Activated CD8-positive, alpha-beta memory T cell treated with anti-CD3 and anti-CD28 coated beads, Interleukin-2, amount 50 U/mL, for 4 hours (primary cell): ENCODE data around the gene MLXIPL.
"Not testable (repeated sequence)": the region's sequence is repeated elsewhere in the genome, so short reads cannot be mapped to it uniquely, and the experiment has no call there.

Source experiments
- DNase-seq: peaks from one replicate; pipeline ENCODE4 v3.0.0-alpha.2; 2020

Gene MLXIPL

DNA sequence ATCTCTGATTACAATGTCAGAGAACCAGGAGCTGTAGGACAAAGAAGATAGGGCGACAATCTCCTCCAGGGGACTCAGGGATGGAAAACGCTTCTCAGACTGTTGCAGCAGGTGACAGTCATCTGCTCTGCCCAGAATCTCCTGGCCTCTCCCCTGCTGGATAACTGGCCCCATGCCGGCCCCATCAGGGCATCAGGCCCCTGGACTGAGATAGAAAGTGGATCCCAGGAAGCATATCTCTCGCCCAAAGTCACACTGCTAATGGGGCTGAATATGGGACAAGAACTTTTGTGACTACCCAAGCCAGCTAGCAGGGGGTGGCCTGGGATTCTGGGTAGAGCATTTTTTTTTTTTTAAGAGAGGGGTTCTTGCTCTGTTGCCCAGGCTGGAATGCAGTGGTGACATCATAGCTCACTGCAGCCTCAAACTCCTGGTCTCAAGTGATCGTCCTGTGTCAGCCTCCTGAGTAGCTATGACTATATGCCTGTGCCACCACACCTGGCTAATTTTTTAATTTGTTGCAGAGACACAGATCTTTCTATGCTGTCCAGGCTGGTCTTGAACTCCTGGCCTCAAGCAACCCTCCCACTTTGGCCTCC, 20.5 kb upstream of the MLXIPL start:
- no peak for DNase-seq

DNA sequence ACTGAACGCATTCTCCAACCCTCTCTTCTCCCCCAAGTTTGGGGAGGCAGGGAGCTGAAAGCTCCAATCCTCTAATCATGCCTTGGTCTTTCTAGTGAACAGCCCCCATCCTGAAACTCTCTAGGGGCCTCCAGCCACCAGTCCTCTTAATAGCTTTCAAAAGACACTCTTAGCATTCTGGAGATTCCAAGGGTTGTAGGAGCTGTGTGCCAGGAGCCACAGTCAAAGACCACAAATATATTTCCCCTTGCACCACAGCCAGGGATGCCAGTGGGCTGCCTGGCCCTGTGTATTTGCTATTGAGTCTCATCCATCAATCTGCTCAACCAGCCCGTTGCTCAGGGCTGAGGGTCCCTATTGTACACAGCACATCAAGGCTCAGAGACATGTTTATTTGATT, 18.5 kb upstream of the MLXIPL start:
- DNase-seq, result no peak

DNA sequence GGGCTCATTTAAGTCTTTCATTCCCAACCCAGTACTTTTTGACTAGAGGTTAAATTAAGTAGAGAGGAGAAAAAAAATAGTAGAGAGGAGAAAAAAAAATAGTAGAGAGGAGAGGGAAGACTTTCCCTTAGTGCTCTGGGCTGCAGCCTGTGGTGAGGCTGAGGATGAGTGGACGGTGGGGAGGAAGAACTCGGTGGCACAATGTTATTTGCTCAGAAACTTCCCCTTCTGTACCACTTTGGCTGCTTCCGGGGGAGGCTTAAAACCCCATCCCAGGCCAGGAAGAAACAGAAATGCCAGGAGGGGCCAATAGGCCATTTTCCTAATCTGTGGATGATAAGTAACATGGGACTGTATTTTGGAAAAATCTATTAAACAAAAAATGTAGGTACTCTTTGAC, 14.6 kb upstream of the MLXIPL start:
- DNase-seq, result no peak

DNA sequence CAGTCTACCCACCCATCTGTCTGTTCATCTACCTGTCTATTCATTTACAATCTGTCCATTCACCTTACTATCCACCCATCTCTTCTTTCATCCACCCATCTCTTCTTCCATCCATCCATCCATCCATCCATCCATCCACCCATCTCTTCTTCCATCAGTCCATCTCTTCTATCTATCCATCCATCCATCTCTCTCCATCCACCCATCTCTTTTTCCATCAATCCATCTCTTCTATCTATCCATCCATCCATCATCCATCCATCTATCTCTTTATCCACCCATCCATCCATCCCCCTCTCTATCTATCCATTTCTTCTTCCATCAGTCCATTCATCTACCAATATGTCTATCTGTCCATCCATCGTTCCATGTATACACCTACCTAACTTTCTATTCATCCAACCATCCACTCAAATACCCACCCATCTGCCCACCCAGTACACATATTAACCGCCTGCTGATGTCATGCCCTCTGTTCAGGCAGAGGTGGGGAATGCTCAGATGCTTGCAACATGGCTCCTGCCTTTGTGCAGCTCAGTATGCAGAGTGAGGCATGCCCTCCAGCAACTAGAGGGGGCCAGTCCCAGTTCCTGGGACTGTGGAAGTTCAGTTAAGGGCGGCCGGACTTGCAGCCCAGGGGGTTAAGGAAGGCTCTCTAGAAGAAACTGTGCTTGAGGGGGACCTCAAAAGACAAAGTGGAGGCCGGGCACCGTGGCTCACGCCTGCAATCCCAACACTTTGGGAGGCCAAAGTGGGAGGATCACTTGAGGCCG, 11.3 kb upstream of the MLXIPL start:
- no peak for DNase-seq

DNA sequence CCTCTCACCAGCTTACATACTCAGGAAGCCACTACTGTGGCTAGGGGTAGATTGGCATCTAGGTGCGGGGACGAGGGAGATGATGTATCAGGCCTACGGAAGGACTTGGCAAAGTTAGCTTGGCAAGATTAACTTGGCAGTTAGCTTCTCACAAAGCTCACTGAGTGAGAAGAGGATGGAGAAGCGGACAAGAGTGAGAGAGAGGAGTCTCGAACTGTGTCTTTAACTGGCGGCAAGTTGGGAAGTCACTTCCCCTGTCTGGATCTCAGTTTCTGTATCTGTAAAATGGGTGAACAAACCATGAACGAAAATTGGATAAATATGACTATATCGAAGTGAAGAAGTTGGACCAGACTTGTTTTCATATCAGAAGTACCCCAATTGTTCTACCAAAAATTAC, 9.5 kb upstream of the MLXIPL start:
- no peak for DNase-seq

DNA sequence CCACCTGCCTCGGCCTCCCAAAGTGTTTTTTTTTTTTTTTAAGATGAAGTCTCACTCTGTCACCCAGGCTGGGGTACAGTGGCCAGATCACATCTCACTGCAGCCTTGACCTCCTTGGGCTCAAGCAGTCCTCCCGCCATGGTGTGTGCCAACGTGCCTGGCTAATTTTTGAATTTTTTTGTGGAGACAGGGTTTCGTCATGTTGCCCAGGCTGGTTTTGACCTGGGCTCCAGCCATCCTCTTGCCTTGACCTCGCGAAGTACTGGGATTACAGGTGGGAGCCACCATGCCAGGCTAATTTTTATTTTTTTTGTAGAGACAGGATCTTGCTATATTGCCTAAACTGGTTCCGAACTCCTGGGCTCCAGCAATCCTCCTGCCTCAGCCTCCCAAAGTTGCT, 9.0 kb upstream of the MLXIPL start:
- DNase-seq, result no peak

DNA sequence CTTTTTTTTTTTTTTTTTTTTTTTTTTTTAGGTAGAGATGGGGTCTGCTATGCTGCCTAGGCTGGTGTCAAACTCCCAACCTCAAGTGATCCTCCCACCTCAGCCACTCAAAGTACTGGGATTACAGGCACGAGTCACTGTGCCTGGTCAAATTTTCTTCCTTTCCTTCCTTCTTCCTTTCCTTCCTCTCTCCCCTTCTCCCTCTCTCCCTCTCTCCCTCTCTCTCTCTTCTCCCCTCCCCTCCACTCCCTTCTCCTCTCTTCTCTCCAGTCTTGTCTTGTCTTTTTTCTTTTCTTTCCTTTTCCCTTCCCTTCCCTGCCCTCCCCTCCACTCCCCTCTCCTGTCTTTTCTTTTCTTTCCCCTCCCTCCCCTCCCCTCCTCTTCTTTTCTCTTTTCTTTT, 7.2 kb upstream of the MLXIPL start:
- no peak for DNase-seq

DNA sequence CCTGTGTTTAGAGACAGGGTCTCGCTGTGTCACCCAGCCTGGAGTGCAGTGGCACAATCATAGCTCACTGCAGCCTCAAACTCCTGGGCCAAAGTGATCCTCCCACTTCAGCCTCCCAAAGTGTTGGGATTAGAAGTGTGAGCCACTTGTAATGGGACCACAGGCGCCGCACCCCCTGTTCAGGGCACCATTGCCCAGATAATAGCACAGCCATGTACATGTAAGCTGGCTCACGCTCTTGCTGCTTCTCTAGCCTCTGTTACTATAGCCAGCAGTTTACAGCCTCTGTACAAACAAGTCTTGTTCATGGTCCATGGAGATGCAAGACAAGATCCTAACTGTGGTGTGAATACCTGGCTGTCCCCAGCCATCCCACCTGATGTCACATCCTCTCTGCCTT, 4.2 kb upstream of the MLXIPL start:
- DNase-seq, result no peak

DNA sequence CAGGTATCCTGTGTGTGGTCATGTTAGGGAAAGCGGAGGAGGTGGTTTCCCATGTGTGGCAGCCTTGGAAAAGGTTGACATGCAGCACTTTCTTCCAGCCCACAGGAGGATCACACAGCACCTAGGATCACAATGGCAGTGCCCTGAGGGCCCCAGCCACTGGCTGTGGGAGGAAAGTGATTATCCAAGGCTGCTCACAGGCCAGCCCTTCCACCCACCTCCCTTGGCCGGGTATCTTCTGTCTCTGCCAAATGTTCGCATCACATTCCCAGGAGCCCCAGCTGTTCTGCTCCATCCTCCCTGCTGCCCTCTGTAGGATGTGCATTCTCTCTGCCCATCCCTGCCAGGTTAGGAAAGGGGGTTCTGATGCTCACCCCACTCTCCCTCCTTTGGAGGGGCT, 2.5 kb upstream of the MLXIPL start:
- no peak for DNase-seq

DNA sequence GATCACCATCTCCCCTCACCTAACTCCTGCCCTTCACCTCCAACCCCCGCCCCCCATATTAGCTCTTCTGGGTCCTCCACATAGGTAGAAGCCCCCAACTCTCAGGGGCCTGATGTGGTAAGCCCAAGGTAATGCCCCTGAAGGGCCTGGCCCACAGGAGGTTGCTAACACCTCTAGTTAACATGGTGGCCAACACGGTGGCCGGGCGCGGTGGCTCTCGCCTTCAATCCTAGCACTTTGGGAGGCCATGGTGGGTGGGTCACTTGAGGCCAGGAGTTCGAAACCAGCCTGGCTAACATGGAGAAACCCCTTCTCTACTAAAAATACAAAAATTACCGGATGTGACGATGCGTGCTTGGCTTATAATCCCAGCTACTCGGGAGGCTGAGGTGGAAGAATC, 954 bp upstream of the MLXIPL start:
- no peak for DNase-seq

DNA sequence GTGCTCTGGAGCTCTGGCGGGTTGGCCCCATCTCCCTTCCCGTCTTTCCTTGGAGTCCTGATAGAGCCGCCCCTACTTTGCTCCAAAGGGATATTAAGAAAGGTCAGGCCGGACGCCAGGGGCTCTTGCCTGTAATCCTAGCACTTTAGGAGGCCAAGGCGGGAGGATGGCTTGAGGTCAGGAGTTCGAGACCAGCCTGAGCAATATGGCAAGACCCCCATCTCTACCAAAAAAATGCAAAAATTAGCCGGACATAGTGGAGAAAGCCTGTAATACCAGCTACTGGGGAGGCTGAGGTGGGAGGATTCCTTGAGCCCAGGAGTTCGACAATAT, 313 bp upstream of the MLXIPL start:
- no peak for DNase-seq

DNA sequence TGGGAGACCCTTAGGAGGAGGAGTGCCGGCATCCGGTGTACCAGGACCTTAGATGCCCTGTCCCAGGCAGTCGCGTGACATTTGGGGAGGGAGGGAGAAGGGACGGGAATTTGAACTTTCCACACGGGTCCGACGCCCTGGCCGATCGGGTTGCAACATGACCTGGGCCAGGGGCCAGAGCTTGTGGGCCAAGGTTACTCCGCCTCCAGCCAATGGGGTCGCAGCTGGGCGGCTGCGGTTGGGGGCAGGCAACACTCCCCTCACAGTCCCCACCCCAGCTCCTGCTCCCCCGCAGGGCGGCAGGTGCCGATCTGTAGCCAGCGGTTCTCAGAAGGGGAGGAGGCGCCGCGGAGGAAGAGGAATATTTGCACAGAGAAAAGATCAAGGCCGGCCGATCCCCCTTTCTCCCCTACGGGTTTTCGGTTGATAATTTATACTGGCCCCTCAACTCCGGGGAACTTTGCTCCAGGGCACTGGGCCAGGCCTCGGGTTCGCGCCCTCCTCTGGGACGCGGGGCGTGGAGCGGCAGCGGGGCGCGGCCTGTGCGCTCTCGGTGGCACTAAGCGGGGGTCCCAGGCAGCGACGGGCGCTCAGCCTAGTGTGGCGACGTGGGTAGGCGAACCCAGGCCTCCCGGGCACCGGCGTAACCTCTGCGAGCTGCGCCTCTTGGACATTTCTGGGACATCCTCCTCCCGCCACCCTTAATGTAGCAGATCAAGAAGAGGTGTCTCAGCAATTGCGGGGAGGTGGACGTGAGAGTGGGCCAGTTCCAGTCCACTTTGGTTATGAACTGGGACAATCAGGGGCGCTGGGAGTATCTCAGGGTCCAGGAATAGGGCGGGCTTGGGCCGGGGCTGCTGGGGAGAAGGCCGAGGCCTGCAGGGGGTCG, 1.2 kb downstream of the MLXIPL start:
- DNase-seq, result no peak

DNA sequence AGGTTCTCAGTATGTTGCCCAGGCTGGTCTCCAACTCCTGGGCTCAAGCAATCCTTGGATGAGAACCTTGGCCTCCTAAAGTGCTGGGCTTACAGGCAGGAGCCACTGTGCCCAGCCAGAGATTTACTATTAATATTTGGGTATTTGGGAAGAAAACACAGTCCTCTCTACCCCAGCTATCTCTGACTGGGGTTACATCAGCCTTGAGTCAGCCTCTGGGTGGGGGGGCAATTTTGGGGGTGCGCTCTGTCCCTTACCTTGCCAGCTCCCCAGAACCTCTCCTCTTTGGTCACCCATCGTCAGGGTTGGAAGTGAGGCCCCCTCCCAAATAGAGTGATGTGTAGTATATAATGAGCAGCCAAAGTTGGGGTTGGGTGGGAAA, 1.8 kb downstream of the MLXIPL start:
- no peak for DNase-seq

DNA sequence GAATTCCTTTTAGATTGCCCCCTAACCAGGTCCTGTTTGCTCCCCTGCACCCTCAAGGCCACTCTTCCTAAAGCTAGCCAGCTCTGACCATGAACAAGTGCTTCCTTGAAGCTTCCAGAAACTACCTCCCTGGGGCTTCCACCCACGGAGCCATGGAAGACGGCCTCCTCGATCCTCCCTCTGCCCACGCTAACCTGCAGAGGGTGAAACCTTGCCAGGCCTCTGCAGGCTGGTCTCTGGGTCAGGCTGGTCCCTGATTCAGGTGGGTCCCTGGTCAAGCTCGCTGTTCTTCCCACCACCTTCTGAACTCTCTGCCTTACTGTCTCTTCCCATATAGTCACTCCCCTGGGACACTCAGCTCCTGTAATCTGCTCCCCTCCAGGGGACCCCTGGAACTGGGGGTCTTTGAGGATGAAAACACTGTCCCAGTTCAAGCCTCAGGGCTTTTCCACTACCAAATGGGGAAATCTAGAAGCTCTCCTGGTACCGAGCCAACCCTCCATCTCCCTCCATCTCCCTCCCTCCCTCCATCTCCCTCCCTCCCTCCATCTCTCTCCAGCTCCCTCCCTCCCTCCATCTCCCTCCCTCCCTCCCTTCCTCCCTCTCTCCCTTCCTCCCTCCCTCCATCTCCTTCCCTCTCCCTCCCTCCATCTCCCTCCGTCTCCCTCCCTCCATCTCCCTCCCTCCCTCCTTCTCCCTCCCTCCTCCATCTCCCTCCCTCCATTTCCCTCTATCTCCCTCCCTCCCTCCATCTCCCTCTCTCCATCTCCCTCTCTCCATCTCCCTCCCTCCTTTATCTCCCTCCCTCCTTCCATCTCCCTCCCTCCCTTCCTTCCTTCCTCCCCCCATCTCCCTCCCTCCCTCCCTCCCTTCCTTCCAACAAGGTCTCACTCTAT, 2.9 kb downstream of the MLXIPL start:
- no peak for DNase-seq

DNA sequence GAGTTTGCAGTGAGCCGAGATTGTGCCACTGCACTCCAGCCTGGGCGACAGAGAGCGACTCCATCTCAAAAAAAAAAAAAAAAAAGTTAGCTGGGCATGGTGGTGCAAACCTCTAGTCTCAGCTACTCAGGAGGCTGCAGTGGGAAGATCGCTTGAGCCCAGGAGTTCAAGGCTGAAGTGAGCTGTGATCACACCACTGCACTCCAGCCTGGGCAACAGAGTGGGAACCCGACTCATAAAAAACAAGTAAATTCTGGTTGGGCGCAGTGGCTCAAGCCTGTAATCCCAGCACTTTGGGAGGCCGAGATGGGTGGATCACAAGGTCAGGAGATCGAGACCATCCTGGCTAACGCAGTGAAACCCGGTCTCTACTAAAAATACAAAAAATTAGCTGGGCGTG, 4.9 kb downstream of the MLXIPL start:
- DNase-seq, result not testable (repeated sequence)

DNA sequence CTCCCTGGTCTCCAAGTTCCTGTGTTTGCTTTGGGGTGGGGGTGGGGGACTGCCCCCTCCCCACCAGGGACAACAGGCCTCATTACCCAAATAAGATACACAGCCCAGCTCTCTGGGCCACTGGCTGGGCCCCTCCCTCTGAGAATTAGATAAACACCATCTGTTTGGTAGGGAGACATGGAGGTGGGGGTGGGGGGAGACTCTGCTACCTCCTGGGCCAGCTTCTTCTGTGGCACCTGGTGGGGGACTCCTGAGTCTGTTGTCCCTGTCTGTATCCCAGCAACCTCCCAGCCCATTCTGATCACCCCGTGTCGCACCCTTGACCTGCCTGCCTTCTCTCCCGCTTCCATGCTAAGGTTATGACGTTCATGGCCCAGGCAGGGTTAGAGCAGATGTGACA, 5.8 kb downstream of the MLXIPL start:
- DNase-seq, result no peak

DNA sequence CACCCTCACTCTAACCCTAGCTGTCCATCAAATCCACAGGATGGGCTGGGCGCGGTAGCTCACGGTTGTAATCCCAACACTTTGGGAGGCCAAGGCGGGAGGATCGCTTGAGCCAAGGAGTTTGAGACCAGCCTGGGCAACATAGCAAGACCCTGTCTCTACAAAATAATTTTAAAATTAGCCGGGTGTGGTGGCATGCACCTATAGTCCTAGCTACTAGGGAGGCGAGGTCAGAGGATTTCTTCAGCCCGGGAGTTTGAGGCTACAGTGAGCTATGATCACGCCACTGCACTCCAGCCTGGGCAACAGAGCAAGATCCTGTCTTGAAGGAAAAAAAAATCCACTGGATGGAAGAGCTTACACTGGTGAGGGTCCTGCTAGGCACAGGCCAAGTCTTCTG, 6.8 kb downstream of the MLXIPL start:
- not testable (repeated sequence) for DNase-seq

DNA sequence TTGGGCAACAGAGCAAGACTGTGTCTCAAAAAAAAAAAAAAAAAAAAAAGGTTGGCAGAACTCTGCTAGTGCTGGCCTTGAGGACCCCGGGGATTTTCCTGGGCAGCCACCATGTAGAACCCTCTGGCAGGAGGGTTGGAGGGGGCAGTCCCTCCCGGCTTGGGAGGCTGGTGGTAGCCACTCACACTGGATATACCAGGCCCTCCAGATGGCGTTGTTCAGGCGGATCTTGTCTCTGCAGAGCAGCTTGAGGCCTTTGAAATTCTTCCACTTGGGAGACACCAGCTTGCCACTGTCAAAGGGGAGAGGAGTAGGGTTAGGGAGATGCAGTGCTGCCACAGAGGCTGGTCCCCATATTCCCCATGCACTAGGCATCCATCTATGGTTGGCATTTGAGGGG, 8.4 kb downstream of the MLXIPL start:
- no peak for DNase-seq

DNA sequence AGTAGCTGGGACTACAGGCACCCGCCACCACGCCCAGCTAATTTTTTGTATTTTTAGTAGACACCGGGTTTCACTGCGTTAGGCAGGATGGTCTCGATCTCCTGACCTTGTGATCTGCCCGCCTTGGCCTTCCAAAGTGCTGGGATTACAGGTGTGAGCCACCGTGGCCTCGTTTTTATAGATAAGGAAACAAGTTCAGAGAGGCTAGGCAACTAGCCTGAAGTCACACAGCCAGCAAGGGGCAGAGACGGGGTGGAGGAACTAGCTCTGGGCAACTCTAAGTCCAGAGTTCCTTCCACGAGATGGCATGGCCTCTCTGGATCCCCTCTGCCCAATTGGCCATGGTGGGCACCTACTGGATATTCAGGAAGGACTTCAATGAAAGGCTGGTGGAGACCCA, 9.4 kb downstream of the MLXIPL start:
- not testable (repeated sequence) for DNase-seq

DNA sequence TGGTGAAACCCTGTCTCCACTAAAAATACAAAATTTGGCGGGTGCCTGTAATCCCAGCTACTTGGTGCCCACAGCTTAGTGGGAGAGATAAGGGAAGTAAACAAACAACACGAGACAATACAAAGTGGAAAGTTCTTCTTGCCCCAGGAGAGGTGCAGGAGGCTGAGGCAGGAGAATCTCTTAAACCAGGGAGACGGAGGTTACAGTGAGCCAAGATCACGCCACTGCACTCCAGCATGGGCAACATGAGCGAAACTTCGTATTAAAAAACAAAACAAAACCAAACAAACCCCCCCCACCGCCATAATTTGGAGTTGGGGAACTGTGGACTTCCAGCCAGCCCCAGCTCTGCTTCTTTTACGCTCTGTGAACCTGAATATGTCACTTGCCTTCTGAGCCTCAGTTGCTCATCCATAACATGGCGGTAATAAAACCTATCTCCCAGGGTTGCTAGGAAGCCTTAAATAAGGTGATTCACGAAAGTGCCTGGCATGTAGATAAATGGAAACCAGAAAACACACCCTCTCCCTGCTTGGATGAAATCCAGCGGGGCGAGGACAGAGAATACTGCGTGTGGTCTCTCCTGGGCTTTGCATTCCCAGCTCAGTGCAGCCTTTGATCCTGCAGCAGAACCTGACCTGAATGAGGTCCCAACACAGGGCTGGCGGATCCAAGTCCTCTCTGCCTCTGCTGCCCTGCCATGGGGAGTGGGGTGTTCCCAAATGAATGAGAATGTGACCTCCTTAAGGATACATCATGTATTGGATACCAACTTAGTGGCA, 10.2 kb downstream of the MLXIPL start:
- DNase-seq, result no peak

DNA sequence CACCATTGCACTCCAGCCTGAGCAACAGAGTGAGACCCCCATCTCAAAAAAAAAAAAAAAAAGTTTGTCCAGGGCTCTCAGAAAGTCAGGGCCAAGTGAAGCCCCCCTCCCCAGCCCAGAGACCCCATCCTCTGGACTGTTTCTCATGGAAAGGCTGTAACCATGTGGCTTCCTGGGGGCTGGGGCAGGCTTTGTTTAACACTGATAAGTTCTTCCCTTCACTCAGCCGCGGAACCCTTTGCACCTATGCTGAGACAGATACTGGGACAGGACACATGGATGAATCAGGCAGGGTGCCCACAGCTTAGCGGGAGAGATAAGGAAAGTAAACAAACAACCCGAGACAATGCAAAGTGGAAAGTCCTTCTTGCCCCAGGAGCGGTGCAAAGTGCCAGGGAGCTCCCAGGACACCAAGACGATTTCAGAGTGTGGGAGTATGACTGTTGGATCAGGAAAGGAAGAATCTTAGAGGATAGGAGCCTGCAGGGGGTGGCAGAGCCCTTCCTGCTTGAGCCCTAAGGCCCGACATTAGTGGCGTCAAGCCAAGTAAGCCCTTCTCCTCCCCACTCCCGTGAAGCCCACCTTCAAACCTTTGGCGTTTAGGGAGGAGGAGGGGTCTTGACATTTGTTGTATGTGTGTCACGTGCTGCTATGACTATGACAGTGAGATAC, 11.6 kb downstream of the MLXIPL start:
- no peak for DNase-seq
